ENCODE results near the gene LUZP2. TPM values are rescaled to one million over a fixed set of nuclear protein-coding genes. Genes with fewer than 3 reads are reported as not detected.

Gene LUZP2
- total RNA-seq, 4 donors from 2014 or later: 0.04 to 0.62 (median 0.11) TPM; not detected in 1

- TF ChIP-seq POLR2A (IDR thresholded peaks at IDR 0.05): no peak
- TF ChIP-seq, protein P1, sequence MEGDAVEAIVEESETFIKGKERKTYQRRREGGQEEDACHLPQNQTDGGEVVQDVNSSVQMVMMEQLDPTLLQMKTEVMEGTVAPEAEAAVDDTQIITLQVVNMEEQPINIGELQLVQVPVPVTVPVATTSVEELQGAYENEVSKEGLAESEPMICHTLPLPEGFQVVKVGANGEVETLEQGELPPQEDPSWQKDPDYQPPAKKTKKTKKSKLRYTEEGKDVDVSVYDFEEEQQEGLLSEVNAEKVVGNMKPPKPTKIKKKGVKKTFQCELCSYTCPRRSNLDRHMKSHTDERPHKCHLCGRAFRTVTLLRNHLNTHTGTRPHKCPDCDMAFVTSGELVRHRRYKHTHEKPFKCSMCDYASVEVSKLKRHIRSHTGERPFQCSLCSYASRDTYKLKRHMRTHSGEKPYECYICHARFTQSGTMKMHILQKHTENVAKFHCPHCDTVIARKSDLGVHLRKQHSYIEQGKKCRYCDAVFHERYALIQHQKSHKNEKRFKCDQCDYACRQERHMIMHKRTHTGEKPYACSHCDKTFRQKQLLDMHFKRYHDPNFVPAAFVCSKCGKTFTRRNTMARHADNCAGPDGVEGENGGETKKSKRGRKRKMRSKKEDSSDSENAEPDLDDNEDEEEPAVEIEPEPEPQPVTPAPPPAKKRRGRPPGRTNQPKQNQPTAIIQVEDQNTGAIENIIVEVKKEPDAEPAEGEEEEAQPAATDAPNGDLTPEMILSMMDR (IDR thresholded peaks at IDR 0.05): no peak
- 84 to 85% methylated on average over 2 of the region's 2 CpGs for WGBS, 2 donors
- DNase-seq (ENCODE audit: low spot score in 2 of 2): no peak
- no peak overlapping the region for H3K4me3 ChIP-seq (ENCODE audit: low read depth, poor library complexity, severe bottlenecking)
- intact Hi-C loops (cut with DNase I; ENCODE audit: low total_unique reads): no loop called here
Measured at GRCh38 chr11:24679821-24680351, 183.0 kb downstream of the LUZP2 start.

DNA sequence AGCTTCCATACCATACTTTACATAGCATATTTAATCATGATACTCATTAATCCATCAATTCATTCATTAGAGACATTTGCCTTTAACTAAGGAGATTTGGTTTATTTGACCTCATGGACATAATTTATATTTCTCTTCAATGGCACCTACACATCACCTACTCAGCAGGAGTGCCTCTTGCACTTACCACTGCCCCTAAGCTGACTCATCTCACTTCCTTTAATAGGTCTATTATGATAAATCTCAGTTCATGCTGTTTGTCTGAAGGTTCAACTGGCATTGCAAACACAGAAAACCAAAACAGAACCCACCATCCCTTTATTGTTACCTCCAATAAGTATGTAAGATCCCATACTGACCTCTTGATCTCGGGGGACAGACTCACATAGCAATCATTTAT is 186.7 kb downstream of the LUZP2 start:
- DNase-seq (ENCODE audit: low spot score in 2 of 2): no peak
- no peak for TF ChIP-seq POLR2A (IDR thresholded peaks at IDR 0.05)
- TF ChIP-seq, protein P1 (IDR thresholded peaks at IDR 0.05): no peak
- no peak overlapping the region for H3K4me3 ChIP-seq (ENCODE audit: low read depth, poor library complexity, severe bottlenecking)
- intact Hi-C loops (cut with DNase I; ENCODE audit: low total_unique reads): no loop called here
- WGBS, 2 donors: 78 to 85% methylated on average over 1 of the region's 1 CpG

GRCh38 chr11:24685821-24686220 is 189.0 kb downstream of the LUZP2 start:
- no peak overlapping the region for H3K4me3 ChIP-seq (ENCODE audit: low read depth, poor library complexity, severe bottlenecking)
- intact Hi-C loops (cut with DNase I; ENCODE audit: low total_unique reads): no loop called here
- TF ChIP-seq POLR2A (IDR thresholded peaks at IDR 0.05): no peak
- TF ChIP-seq, protein P1 (IDR thresholded peaks at IDR 0.05): no peak
- DNase-seq (ENCODE audit: low spot score in 2 of 2): no peak
- WGBS, 2 donors: 79 to 83% methylated on average over 1 of the region's 1 CpG

DNA sequence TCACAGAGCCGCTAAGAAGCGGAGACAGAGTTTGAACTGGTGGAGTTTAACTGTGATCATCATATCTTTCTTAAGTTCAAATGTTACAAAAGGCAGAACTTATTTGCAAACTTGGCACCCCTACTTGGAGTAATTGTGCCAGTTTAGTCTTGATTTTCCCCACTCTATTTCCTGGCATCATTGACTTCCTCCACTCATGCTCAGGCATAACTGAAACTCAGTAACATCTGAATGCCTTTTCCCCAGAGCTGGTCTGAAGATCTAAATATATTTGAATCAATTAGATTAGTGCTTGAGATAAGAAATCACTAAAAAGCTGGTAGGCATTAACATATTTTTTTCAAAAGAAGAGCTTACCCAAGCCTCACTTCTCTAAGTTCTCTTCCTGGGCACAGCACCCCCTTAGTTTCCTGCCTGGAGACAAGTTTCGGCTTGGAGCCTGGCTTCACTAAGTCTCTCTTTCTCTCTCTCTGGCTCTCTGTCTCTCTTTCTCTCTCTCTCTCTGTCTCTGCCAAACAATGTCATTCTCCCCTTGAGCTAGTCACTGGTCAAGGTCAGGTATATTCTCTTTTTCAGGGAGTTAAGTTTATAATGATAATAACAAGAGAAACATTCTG is 190.8 kb downstream of the LUZP2 start:
- no peak for TF ChIP-seq POLR2A (IDR thresholded peaks at IDR 0.05)
- TF ChIP-seq, protein P1 (IDR thresholded peaks at IDR 0.05): no peak
- H3K4me3 ChIP-seq (ENCODE audit: low read depth, poor library complexity, severe bottlenecking): no peak overlapping the region
- DNase-seq (ENCODE audit: low spot score in 2 of 2): no peak
- WGBS, 2 donors: 60 to 68% methylated on average over 3 of the region's 3 CpGs
- intact Hi-C loops (cut with DNase I; ENCODE audit: low total_unique reads): no loop called here

GRCh38 chr11:24688981-24689380 is 192.1 kb downstream of the LUZP2 start:
- DNase-seq (ENCODE audit: low spot score in 2 of 2): no peak
- 54 to 57% methylated on average over 2 of the region's 2 CpGs for WGBS, 2 donors
- intact Hi-C loops (cut with DNase I; ENCODE audit: low total_unique reads): no loop called here
- H3K4me3 ChIP-seq (ENCODE audit: low read depth, poor library complexity, severe bottlenecking): no peak overlapping the region
- TF ChIP-seq POLR2A (IDR thresholded peaks at IDR 0.05): no peak
- TF ChIP-seq, protein P1 (IDR thresholded peaks at IDR 0.05): no peak
